Osteocyte (in vitro differentiated cells): ENCODE data around the gene CACNA1C. TPM values are rescaled to one million over a fixed set of nuclear protein-coding genes. Genes with fewer than 3 reads are reported as not detected.

Experiments
- DNase-seq: peaks from one replicate; pipeline ENCODE4 v3.0.0; 2021; ENCODE audit warnings: mixed read lengths; ENCODE audit not compliant: unreplicated experiment; ENCODE audit errors: extremely low spot score
- H3K27ac Mint-ChIP-seq: one replicate; pipeline ENCODE4 v1.8.0; 2021; ENCODE audit warnings: mild to moderate bottlenecking, mixed read lengths; ENCODE audit not compliant: unreplicated experiment
- H3K27me3 Mint-ChIP-seq: one replicate; pipeline ENCODE4 v1.8.0; 2021; ENCODE audit warnings: mixed read lengths; ENCODE audit not compliant: unreplicated experiment
- H3K36me3 Mint-ChIP-seq: one replicate; pipeline ENCODE4 v1.8.0; 2021; ENCODE audit warnings: mixed read lengths; ENCODE audit not compliant: unreplicated experiment
- H3K4me1 Mint-ChIP-seq: one replicate; pipeline ENCODE4 v1.8.0; 2021; ENCODE audit warnings: mixed read lengths; ENCODE audit not compliant: unreplicated experiment
- H3K4me3 Mint-ChIP-seq: one replicate; pipeline ENCODE4 v1.8.0; 2021; ENCODE audit warnings: mild to moderate bottlenecking, moderate library complexity, mixed read lengths; ENCODE audit not compliant: unreplicated experiment
- H3K9me3 Mint-ChIP-seq: one replicate; pipeline ENCODE4 v1.8.0; 2021; ENCODE audit warnings: mixed read lengths; ENCODE audit not compliant: unreplicated experiment
- CTCF ChIP-seq: fragments of 200-600 bp; sonication (generic); IDR thresholded peaks from 2 replicates; pipeline ENCODE4 v1.5.0; 2021; ENCODE audit warnings: antibody characterized with exemption, mild to moderate bottlenecking, moderate library complexity
- total RNA-seq: library from RNA; stranded (reverse); gene quantifications from 2 replicates; pipeline ENCODE4 v1.2.1, GENCODE V29; 2021

CACNA1C gene
- total RNA-seq, 1 donor from 2014 or later = 67.4 TPM

GRCh38 chr12:2385529-2385928, 332.7 kb downstream of the CACNA1C start:
- peak overlapping the region; percentile 24 for H3K4me3 Mint-ChIP-seq
- no peak for DNase-seq
- no peak for TF ChIP-seq CTCF
- H3K4me1 Mint-ChIP-seq = peaks cover 31% of the 10 kb centered on the region
- no peaks in the 10 kb centered on the region for H3K27me3 Mint-ChIP-seq
- H3K27ac Mint-ChIP-seq = peak overlapping the region; percentile 86
- H3K9me3 Mint-ChIP-seq = no peaks in the 10 kb centered on the region
- no peaks in the 10 kb centered on the region for H3K36me3 Mint-ChIP-seq

GRCh38 chr12:2386566-2386965, 333.8 kb downstream of the CACNA1C start:
- Mint-ChIP-seq H3K27me3 (no peaks in the 10 kb centered on the region), H3K4me1 (peaks cover 31% of the 10 kb centered on the region), H3K36me3 (peaks cover 2% of the 10 kb centered on the region), H3K27ac (no peak overlapping the region), H3K9me3 (no peaks in the 10 kb centered on the region), H3K4me3 (no peak overlapping the region)
- no peak for TF ChIP-seq CTCF
- DNase-seq = no peak

GRCh38 chr12:2387103-2387834, 334.5 kb downstream of the CACNA1C start:
- H3K36me3 Mint-ChIP-seq = peaks cover 2% of the 10 kb centered on the region
- no peaks in the 10 kb centered on the region for H3K27me3 Mint-ChIP-seq
- no peak overlapping the region for H3K4me3 Mint-ChIP-seq
- H3K27ac Mint-ChIP-seq = no peak overlapping the region
- no peak for DNase-seq
- TF ChIP-seq CTCF = no peak
- peaks cover 27% of the 10 kb centered on the region for H3K4me1 Mint-ChIP-seq
- H3K9me3 Mint-ChIP-seq = no peaks in the 10 kb centered on the region

GRCh38 chr12:2389079-2389790, 336.4 kb downstream of the CACNA1C start:
- Mint-ChIP-seq H3K27me3 (no peaks in the 10 kb centered on the region), H3K4me3 (no peak overlapping the region), H3K4me1 (peaks cover 14% of the 10 kb centered on the region), H3K27ac (no peak overlapping the region), H3K9me3 (no peaks in the 10 kb centered on the region), H3K36me3 (peaks cover 4% of the 10 kb centered on the region)
- DNase-seq = no peak
- no peak for TF ChIP-seq CTCF

- H3K4me1 Mint-ChIP-seq = peaks cover 5% of the 10 kb centered on the region
- no peaks in the 10 kb centered on the region for H3K27me3 Mint-ChIP-seq
- no peak overlapping the region for H3K27ac Mint-ChIP-seq
- no peak for TF ChIP-seq CTCF
- no peaks in the 10 kb centered on the region for H3K9me3 Mint-ChIP-seq
- no peak overlapping the region for H3K4me3 Mint-ChIP-seq
- DNase-seq = no peak
- H3K36me3 Mint-ChIP-seq = peaks cover 4% of the 10 kb centered on the region
These were observed 337.3 kb downstream of the CACNA1C start for GRCh38 chr12:2390133-2390532.
